Tibial nerve (tissue), 4 donors: ENCODE results near the gene USP34. TPM values are rescaled to one million over a fixed set of nuclear protein-coding genes. Genes with fewer than 3 reads are reported as not detected.
"Not testable (repeated sequence)": the region's sequence is repeated elsewhere in the genome, so short reads cannot be mapped to it uniquely, and the experiment has no call there.

Source experiments
- DNase-seq, 2 donors: peaks; one replicate each; pipeline ENCODE4 v3.0.0-alpha.2; 2019; ENCODE audit warnings: low spot score in 2 of 2
- H3K27ac ChIP-seq, 4 donors: fragments of 200-600 bp; sonication (generic) in 3 of 4; one replicate each; pipeline ENCODE4 v1.5.1; 2017 to 2019; ENCODE audit warnings: mild to moderate bottlenecking in 1 of 4
- H3K27me3 ChIP-seq, 2 donors: fragments of 200-600 bp; sonication (generic) in 1 of 2; one replicate each; pipeline versions ENCODE4 v1.5.1 to v1.6.0; 2017 to 2019
- H3K36me3 ChIP-seq, 3 donors: fragments of 200-600 bp; sonication (generic); one replicate each; pipeline ENCODE4 v1.5.1; 2018 to 2019
- H3K4me1 ChIP-seq, 4 donors: fragments of 200-600 bp; sonication (generic) in 3 of 4; one replicate each; pipeline ENCODE4 v1.5.1; 2017 to 2019
- H3K4me3 ChIP-seq, 4 donors: fragments of 200-600 bp; sonication (generic) in 3 of 4; one replicate each; pipeline ENCODE4 v1.5.1; 2017 to 2019; ENCODE audit warnings: mild to moderate bottlenecking in 1 of 4, moderate library complexity in 1 of 4
- H3K9me3 ChIP-seq, 4 donors: fragments of 200-600 bp; sonication (generic) in 3 of 4; one replicate each; pipeline ENCODE4 v1.5.1; 2017 to 2019
- CTCF ChIP-seq, 5 experiments: fragments of 200-600 bp in 3 of 5; fragments of 450-650 bp in 2 of 5; sonication (generic) in 3 of 5; IDR thresholded peaks; one replicate each; pipeline ENCODE4 v1.5.1; 2016 to 2019; ENCODE audit warnings: antibody characterized with exemption in 5 of 5, mild to moderate bottlenecking in 3 of 5, moderate library complexity in 2 of 5
- EP300 ChIP-seq, 2 donors: sonication (generic); formaldehyde crosslinking; IDR thresholded peaks; one replicate each; pipeline ENCODE4 v1.6.1; 2017; ENCODE audit warnings: antibody characterized with exemption in 2 of 2, mild to moderate bottlenecking in 1 of 2
- POLR2A ChIP-seq, 2 donors: fragments of 450-650 bp; IDR thresholded peaks; one replicate each; pipeline ENCODE4 v1.6.1; 2017; ENCODE audit warnings: antibody characterized with exemption in 2 of 2, mild to moderate bottlenecking in 2 of 2, moderate library complexity in 2 of 2
- WGBS, 2 donors: methylation state at CpG; one replicate each; pipeline ENCODE4 v1.1.5; 2018; 5-methylcytosine and 5-hydroxymethylcytosine counted together
- total RNA-seq, 4 donors: library from RNA; depleted of rRNA; stranded (reverse); fragments of >200 nt; gene quantifications; one replicate each; pipeline ENCODE4 v1.1.0, GENCODE V29; 2016

The USP34 gene
- total RNA-seq, 4 donors from 2014 or later = 114 to 211 (median 148) TPM

- Histone ChIP-seq H3K4me1 (peaks cover 0 to 34% (median 0%) of the 10 kb centered on the region in 4 donors), H3K36me3 (peaks cover 0 to 5% (median 0%) of the 10 kb centered on the region in 3 donors), H3K27me3 (no peaks in the 10 kb centered on the region), H3K4me3 (no peak overlapping the region), H3K27ac (no peak overlapping the region), H3K9me3 (peaks cover 0 to 7% (median 0%) of the 10 kb centered on the region in 4 donors)
- WGBS, 2 donors = 96% methylated on average over 5 of the region's 5 CpGs
- no peak for DNase-seq
- TF ChIP-seq POLR2A (IDR thresholded peaks at IDR 0.05) = no peak
- TF ChIP-seq EP300 (IDR thresholded peaks at IDR 0.05) = no peak
- no peak for TF ChIP-seq CTCF (IDR thresholded peaks at IDR 0.05)
Observed at GRCh38 chr2:61454383-61454782, 16.5 kb downstream of the USP34 start.

DNA sequence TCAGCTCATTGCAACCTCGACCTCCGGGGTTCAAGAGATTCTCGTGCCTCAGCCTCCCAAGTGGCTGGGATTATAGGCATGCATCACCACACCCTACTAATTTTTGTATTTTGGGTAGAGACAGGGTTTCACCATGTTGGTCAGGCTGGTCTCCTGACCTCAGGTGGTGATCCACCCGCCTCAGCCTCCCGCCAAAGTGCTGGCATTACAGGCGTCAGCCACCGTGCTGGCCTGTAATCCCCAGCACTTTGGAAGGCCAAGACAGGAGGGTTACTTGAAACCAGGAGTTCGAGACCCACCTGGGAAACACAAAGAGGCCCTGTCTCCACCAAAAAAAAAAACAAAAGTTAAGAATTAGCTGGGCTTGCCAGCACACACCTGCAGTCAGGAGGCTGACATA is 18.5 kb downstream of the USP34 start:
- 84 to 98% methylated on average over 7 to 8 of the region's 8 CpGs for WGBS, 2 donors
- H3K9me3 ChIP-seq = peaks cover 0 to 15% (median 0%) of the 10 kb centered on the region in 4 donors
- TF ChIP-seq CTCF (IDR thresholded peaks at IDR 0.05) (no peak), EP300 (IDR thresholded peaks at IDR 0.05) (no peak), POLR2A (IDR thresholded peaks at IDR 0.05) (no peak)
- no peak for DNase-seq
- H3K27ac ChIP-seq = no peak overlapping the region
- H3K4me1 ChIP-seq = peaks cover 0 to 24% (median 0%) of the 10 kb centered on the region in 4 donors
- H3K27me3 ChIP-seq = no peaks in the 10 kb centered on the region
- no peak overlapping the region for H3K4me3 ChIP-seq
- H3K36me3 ChIP-seq = peaks cover 0 to 12% (median 0%) of the 10 kb centered on the region in 3 donors

DNA sequence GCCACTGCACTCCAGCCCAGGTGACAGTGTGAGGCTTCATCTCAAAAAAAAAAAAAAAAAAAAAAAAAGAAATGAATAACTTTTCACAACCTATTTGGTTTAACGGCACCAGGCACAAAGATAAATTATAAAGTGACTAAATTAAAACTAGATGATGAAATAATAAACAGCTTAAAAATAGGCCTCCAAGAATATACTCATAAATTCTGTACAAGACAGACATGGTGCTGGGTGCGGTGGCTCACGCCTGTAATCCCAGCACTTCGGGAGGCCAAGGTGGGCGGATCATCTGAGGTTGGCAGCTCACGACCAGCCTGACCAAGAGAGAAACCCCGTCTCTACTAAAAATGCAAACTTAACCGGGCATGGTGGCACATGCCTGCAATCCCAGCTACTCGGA is 19.7 kb downstream of the USP34 start:
- Histone ChIP-seq H3K9me3 (peaks cover 0 to 15% (median 0%) of the 10 kb centered on the region in 4 donors), H3K27ac (no peak overlapping the region), H3K36me3 (peaks cover 0 to 12% (median 0%) of the 10 kb centered on the region in 3 donors), H3K4me1 (peaks cover 0 to 12% (median 0%) of the 10 kb centered on the region in 4 donors), H3K27me3 (no peaks in the 10 kb centered on the region), H3K4me3 (no peak overlapping the region)
- WGBS, 2 donors = 94 to 96% methylated on average over 9 of the region's 9 CpGs
- TF ChIP-seq EP300 (IDR thresholded peaks at IDR 0.05) (no peak), POLR2A (IDR thresholded peaks at IDR 0.05) (no peak), CTCF (IDR thresholded peaks at IDR 0.05) (no peak)
- no peak for DNase-seq

- Histone ChIP-seq H3K36me3 (peaks cover 0 to 12% (median 0%) of the 10 kb centered on the region in 3 donors), H3K4me3 (no peak overlapping the region), H3K27ac (no peak overlapping the region), H3K27me3 (no peaks in the 10 kb centered on the region), H3K4me1 (peaks cover 0 to 2% (median 0%) of the 10 kb centered on the region in 4 donors), H3K9me3 (peaks cover 0 to 15% (median 0%) of the 10 kb centered on the region in 4 donors)
- DNase-seq = no peak
- 92 to 93% methylated on average over 4 of the region's 4 CpGs for WGBS, 2 donors
- no peak for TF ChIP-seq EP300 (IDR thresholded peaks at IDR 0.05)
- no peak for TF ChIP-seq POLR2A (IDR thresholded peaks at IDR 0.05)
- no peak for TF ChIP-seq CTCF (IDR thresholded peaks at IDR 0.05)
Observed at GRCh38 chr2:61450144-61450543, 20.7 kb downstream of the USP34 start.

GRCh38 chr2:61448229-61448628 is 22.7 kb downstream of the USP34 start:
- Histone ChIP-seq H3K27ac (no peak overlapping the region), H3K4me3 (no peak overlapping the region), H3K4me1 (no peaks in the 10 kb centered on the region), H3K27me3 (no peaks in the 10 kb centered on the region), H3K9me3 (peaks cover 0 to 15% (median 0%) of the 10 kb centered on the region in 4 donors), H3K36me3 (peaks cover 0 to 12% (median 0%) of the 10 kb centered on the region in 3 donors)
- DNase-seq = no peak
- TF ChIP-seq EP300 (IDR thresholded peaks at IDR 0.05) (no peak), POLR2A (IDR thresholded peaks at IDR 0.05) (no peak), CTCF (IDR thresholded peaks at IDR 0.05) (no peak)
- 94 to 95% methylated on average over 2 of the region's 2 CpGs for WGBS, 2 donors

DNA sequence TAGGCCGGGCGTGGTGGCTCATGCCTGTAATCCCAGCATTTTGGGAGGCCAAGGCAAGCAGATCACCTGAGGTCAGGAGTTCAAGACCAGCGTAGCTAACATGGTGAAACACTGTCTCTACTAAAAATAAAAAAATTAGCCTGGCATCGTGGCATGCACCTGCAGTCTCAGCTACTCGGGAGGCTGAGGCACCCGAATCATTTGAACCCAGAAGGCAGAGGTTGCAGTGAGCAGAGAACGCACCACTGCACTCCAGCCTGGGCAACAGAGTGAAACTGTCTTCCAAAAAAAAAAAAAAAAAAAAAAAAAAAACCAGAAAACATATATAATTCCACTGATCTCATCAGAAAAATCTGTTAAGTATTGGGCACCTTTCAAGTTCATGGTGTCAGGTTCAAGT is 23.9 kb downstream of the USP34 start:
- not testable (repeated sequence) for H3K4me1 ChIP-seq, H3K27me3 ChIP-seq, H3K27ac ChIP-seq, DNase-seq, H3K4me3 ChIP-seq
- H3K36me3 ChIP-seq = peaks cover 0 to 12% (median 0%) of the 10 kb centered on the region in 3 donors
- 84 to 92% methylated on average over 7 of the region's 7 CpGs for WGBS, 2 donors
- peaks cover 0 to 15% (median 0%) of the 10 kb centered on the region in 4 donors for H3K9me3 ChIP-seq
